ENCODE results near the gene NUP62. TPM values are rescaled to one million over a fixed set of nuclear protein-coding genes. Genes with fewer than 3 reads are reported as not detected.
A peak's percentile ranks its signal among the peaks of the same experiment; 100 is the strongest.

The NUP62 gene
- total and polyA plus RNA-seq, 3 experiments from 2014 or later, result 73.7 to 231 (median 223) TPM

DNA sequence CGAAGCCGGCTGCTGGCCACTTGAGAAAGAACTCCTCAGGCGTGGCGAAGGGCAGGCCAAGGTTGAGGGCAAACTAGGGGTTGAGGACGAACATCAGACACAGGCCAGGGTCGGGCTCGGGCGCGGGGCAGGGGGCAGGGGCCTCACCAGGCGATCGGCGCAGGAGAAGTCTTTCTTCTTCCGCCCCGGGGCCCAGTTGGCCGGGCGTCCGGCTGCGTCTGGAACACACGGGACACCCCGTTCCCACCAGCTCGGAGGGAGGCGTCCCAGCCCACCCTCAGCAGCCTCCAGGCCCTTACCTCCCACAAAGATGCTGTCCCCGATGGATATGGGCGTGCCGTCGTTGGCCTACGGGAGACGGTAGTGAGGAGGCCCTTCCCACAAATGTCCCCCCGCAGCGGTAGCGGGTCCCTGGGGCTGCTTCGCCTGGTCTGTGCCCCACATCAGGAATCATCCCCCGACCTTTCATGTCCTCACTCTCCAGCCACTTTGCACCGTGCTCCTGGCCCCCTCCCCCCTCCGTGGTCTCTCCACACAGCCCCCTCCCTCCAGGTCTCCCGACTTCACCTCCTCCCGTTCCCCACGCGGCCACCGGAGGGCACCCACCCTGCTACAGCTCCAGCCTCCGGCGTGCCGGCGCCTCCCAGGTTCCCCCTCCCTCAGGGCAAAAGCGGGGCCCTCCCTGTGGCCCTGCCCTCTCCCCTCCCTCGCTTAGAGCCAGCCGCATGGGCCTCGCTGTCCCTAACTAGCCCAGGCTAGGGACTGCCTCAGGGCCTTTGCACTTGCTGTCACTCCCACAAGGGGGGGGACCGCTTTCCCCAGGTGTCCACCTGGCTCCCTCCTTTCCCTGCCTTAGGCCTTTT, 66.7 kb downstream of the NUP62 start:
- Mint-ChIP-seq H3K4me3 (peak overlapping the region in 1 of 7 donors; percentile 64), H3K9me3 (no peaks in the 10 kb centered on the region), H3K36me3 (peaks cover 0 to 64% (median 5%) of the 10 kb centered on the region in 3 donors), H3K27ac (peak overlapping the region in 1 of 8 donors; percentile 64), H3K27me3 (peaks cover 0 to 2% of the 10 kb centered on the region in 2 donors), H3K4me1 (peaks cover 14 to 30% (median 22%) of the 10 kb centered on the region in 3 donors)
- no peak overlapping the region for H3K27ac ChIP-seq (ENCODE audit: low read depth, low read length)
- no peak for DNase-seq
- H3K36me3 ChIP-seq (ENCODE audit: insufficient read depth, low read length), result peaks cover 11% of the 10 kb centered on the region
- POLR2A ChIA-PET, result no interaction called here
- no peak overlapping the region for H3K4me3 ChIP-seq (ENCODE audit: low read length)
- no peaks in the 10 kb centered on the region for H3K27me3 ChIP-seq (ENCODE audit: insufficient read depth, low read length, poor library complexity, severe bottlenecking)
- peaks cover 20% of the 10 kb centered on the region for H3K4me1 ChIP-seq (ENCODE audit: insufficient read depth, low read length)
- CTCF ChIA-PET, result no interaction called here
- no peaks in the 10 kb centered on the region for H3K9me3 ChIP-seq (ENCODE audit: low read length)

DNA sequence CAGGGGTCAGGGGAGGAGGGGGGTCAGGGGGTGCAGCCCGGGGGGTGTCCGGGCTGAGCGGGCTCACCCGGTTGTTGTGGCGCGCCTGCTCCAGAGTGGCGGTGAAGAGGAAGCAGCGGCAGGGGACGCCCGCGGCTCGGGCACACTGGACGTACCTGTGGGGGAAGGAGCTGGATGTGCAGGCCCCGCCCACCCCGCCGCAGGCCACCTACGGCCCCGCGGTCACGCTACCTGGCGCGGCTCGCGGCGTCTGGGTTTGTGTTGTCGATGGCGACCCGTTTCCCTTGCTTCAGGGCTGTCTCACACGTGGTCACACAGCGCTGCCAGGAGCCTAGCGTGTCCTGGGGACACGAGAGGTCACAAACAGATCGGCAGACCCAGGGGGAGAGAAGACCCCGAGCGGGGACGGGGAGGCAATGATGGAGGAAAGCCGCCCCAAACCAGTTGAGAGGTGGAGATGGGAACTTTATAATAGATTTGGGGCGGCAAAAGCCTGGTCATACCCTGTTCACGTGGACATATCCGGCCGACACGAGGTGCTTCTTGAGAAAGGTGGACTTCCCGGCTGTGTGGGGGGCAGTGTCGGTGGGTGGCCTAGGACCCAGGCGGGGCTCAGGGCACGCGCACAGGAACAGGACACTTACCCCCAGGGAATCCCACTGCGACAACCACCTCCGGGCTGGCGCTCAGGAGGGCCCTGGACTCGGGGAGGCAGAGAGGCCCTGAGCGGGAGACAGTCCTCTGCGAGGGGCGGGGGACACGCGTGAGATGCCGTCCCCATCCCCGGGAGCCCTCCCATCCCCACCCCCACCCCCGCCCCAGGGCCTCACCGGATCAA, 67.5 kb downstream of the NUP62 start:
- Histone ChIP-seq H3K27me3 (ENCODE audit: insufficient read depth, low read length, poor library complexity, severe bottlenecking) (no peaks in the 10 kb centered on the region), H3K36me3 (ENCODE audit: insufficient read depth, low read length) (peaks cover 11% of the 10 kb centered on the region), H3K27ac (ENCODE audit: low read depth, low read length) (no peak overlapping the region), H3K9me3 (ENCODE audit: low read length) (no peaks in the 10 kb centered on the region), H3K4me3 (ENCODE audit: low read length) (no peak overlapping the region), H3K4me1 (ENCODE audit: insufficient read depth, low read length) (peaks cover 16% of the 10 kb centered on the region)
- Mint-ChIP-seq H3K4me3 (peak overlapping the region in 1 of 7 donors; percentile 56), H3K27ac (no peak overlapping the region), H3K27me3 (no peaks in the 10 kb centered on the region), H3K9me3 (no peaks in the 10 kb centered on the region), H3K36me3 (peaks cover 0 to 67% (median 5%) of the 10 kb centered on the region in 3 donors), H3K4me1 (peaks cover 14 to 26% (median 16%) of the 10 kb centered on the region in 3 donors)
- CTCF ChIA-PET, result no interaction called here
- POLR2A ChIA-PET, result interaction anchor here (0.6 kb wide), 1 partner anchor 43 kb away, joined by 3 read pairs; no protein-coding TSS in a partner anchor
- DNase-seq, result no peak

GRCh38 chr19:49861107-49861506, 68.2 kb downstream of the NUP62 start:
- H3K27ac Mint-ChIP-seq, result no peak overlapping the region
- no peak overlapping the region for H3K4me3 Mint-ChIP-seq
- POLR2A ChIA-PET, result no interaction called here
- H3K4me1 ChIP-seq (ENCODE audit: insufficient read depth, low read length), result peaks cover 10% of the 10 kb centered on the region
- no peaks in the 10 kb centered on the region for H3K9me3 ChIP-seq (ENCODE audit: low read length)
- H3K9me3 Mint-ChIP-seq, result no peaks in the 10 kb centered on the region
- CTCF ChIA-PET, result no interaction called here
- H3K4me1 Mint-ChIP-seq, result peaks cover 9 to 19% (median 14%) of the 10 kb centered on the region in 3 donors
- no peak for DNase-seq
- no peaks in the 10 kb centered on the region for H3K27me3 ChIP-seq (ENCODE audit: insufficient read depth, low read length, poor library complexity, severe bottlenecking)
- no peak overlapping the region for H3K4me3 ChIP-seq (ENCODE audit: low read length)
- H3K36me3 Mint-ChIP-seq, result peaks cover 0 to 68% (median 5%) of the 10 kb centered on the region in 3 donors
- H3K27ac ChIP-seq (ENCODE audit: low read depth, low read length), result no peak overlapping the region
- peaks cover 11% of the 10 kb centered on the region for H3K36me3 ChIP-seq (ENCODE audit: insufficient read depth, low read length)
- H3K27me3 Mint-ChIP-seq, result no peaks in the 10 kb centered on the region

GRCh38 chr19:49860336-49861102, 68.8 kb downstream of the NUP62 start:
- Histone ChIP-seq H3K36me3 (ENCODE audit: insufficient read depth, low read length) (peaks cover 11% of the 10 kb centered on the region), H3K27me3 (ENCODE audit: insufficient read depth, low read length, poor library complexity, severe bottlenecking) (no peaks in the 10 kb centered on the region), H3K4me1 (ENCODE audit: insufficient read depth, low read length) (peaks cover 5% of the 10 kb centered on the region), H3K4me3 (ENCODE audit: low read length) (no peak overlapping the region), H3K9me3 (ENCODE audit: low read length) (no peaks in the 10 kb centered on the region), H3K27ac (ENCODE audit: low read depth, low read length) (no peak overlapping the region)
- ChIA-PET POLR2A (no interaction called here), CTCF (no interaction called here)
- Mint-ChIP-seq H3K27ac (peak overlapping the region in 1 of 8 donors; percentile 33), H3K36me3 (peaks cover 0 to 69% (median 5%) of the 10 kb centered on the region in 3 donors), H3K27me3 (no peaks in the 10 kb centered on the region), H3K4me1 (peaks cover 3 to 17% (median 16%) of the 10 kb centered on the region in 3 donors), H3K4me3 (peak overlapping the region in 1 of 7 donors; percentile 69), H3K9me3 (no peaks in the 10 kb centered on the region)
- DNase-seq, result no peak

DNA sequence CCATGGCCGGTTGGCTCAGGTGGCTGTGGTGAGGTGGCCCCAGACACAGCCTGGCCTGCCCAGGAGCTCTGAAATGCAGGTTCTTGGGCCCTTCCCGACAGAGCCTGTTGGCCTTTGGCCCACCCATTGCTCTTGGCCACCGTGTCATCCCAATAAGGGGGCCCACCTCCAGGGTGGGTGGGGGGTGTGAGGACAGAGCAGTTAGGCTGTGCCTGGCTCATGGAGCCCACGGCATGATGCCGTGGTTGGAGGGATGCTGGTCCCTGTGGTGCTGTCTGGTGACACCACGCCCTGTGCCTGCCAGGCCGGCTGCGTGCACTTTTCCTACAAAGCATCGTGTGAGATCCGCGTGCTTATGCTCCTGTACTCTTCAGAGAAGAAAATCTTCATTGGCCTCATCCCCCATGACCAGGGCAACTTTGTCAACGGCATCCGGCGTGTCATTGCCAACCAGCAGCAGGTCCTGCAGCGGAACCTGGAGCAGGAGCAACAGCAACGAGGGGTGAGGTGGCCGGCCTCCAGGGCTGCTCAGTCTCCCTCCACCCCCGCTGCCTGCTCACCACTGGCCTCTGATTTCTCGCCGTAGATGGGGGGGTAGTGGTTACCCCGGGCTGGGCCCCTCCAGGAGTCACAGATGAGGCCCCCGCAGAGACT, 69.5 kb downstream of the NUP62 start:
- H3K4me1 Mint-ChIP-seq, result peaks cover 3 to 19% (median 12%) of the 10 kb centered on the region in 3 donors
- H3K27me3 Mint-ChIP-seq, result no peaks in the 10 kb centered on the region
- ChIA-PET CTCF (no interaction called here), POLR2A (interaction anchor here (0.9 to 2.0 kb wide), 2 partner anchors 9 to 10 kb away, joined by 4 read pairs; no protein-coding TSS in a partner anchor)
- H3K9me3 Mint-ChIP-seq, result no peaks in the 10 kb centered on the region
- H3K4me3 Mint-ChIP-seq, result no peak overlapping the region
- no peaks in the 10 kb centered on the region for H3K9me3 ChIP-seq (ENCODE audit: low read length)
- H3K4me1 ChIP-seq (ENCODE audit: insufficient read depth, low read length), result no peaks in the 10 kb centered on the region
- peaks cover 0 to 73% (median 4%) of the 10 kb centered on the region in 3 donors for H3K36me3 Mint-ChIP-seq
- no peak overlapping the region for H3K27ac ChIP-seq (ENCODE audit: low read depth, low read length)
- H3K27me3 ChIP-seq (ENCODE audit: insufficient read depth, low read length, poor library complexity, severe bottlenecking), result no peaks in the 10 kb centered on the region
- H3K27ac Mint-ChIP-seq, result no peak overlapping the region
- no peak overlapping the region for H3K4me3 ChIP-seq (ENCODE audit: low read length)
- no peak for DNase-seq
- peaks cover 11% of the 10 kb centered on the region for H3K36me3 ChIP-seq (ENCODE audit: insufficient read depth, low read length)

- Histone ChIP-seq H3K27ac (ENCODE audit: low read depth, low read length) (no peak overlapping the region), H3K9me3 (ENCODE audit: low read length) (no peaks in the 10 kb centered on the region), H3K36me3 (ENCODE audit: insufficient read depth, low read length) (no peaks in the 10 kb centered on the region), H3K4me1 (ENCODE audit: insufficient read depth, low read length) (peaks cover under 1% of the 10 kb centered on the region), H3K4me3 (ENCODE audit: low read length) (no peak overlapping the region), H3K27me3 (ENCODE audit: insufficient read depth, low read length, poor library complexity, severe bottlenecking) (no peaks in the 10 kb centered on the region)
- Mint-ChIP-seq H3K36me3 (peaks cover 0 to 60% (median 2%) of the 10 kb centered on the region in 3 donors), H3K27ac (no peak overlapping the region), H3K4me3 (no peak overlapping the region), H3K9me3 (no peaks in the 10 kb centered on the region), H3K27me3 (no peaks in the 10 kb centered on the region), H3K4me1 (peaks cover 6 to 14% (median 8%) of the 10 kb centered on the region in 3 donors)
- ChIA-PET POLR2A (interaction anchor here (0.9 to 2.0 kb wide), 2 partner anchors 8 to 11 kb away, joined by 4 read pairs; no protein-coding TSS in a partner anchor), CTCF (no interaction called here)
- DNase-seq, result no peak
Measured at GRCh38 chr19:49858088-49858985, 71.0 kb downstream of the NUP62 start.

- ChIA-PET POLR2A (no interaction called here), CTCF (no interaction called here)
- Mint-ChIP-seq H3K9me3 (no peaks in the 10 kb centered on the region), H3K27ac (no peak overlapping the region), H3K4me3 (no peak overlapping the region), H3K36me3 (peaks cover 0 to 57% (median 0%) of the 10 kb centered on the region in 3 donors), H3K27me3 (no peaks in the 10 kb centered on the region), H3K4me1 (peaks cover 8 to 15% (median 9%) of the 10 kb centered on the region in 3 donors)
- no peak for DNase-seq
- no peaks in the 10 kb centered on the region for H3K36me3 ChIP-seq (ENCODE audit: insufficient read depth, low read length)
- H3K4me3 ChIP-seq (ENCODE audit: low read length), result no peak overlapping the region
- H3K27me3 ChIP-seq (ENCODE audit: insufficient read depth, low read length, poor library complexity, severe bottlenecking), result no peaks in the 10 kb centered on the region
- H3K27ac ChIP-seq (ENCODE audit: low read depth, low read length), result no peak overlapping the region
- peaks cover 6% of the 10 kb centered on the region for H3K4me1 ChIP-seq (ENCODE audit: insufficient read depth, low read length)
- H3K9me3 ChIP-seq (ENCODE audit: low read length), result no peaks in the 10 kb centered on the region
Measured at GRCh38 chr19:49857838-49858087, 71.5 kb downstream of the NUP62 start.

Data from CD8-positive, alpha-beta memory T cell (primary cell).